H7 (cell line): ENCODE data around the gene TKT. TPM values are rescaled to one million over a fixed set of nuclear protein-coding genes. Genes with fewer than 3 reads are reported as not detected.
A peak's percentile ranks its signal among the peaks of the same experiment; 100 is the strongest.
"Not testable (repeated sequence)": the region's sequence is repeated elsewhere in the genome, so short reads cannot be mapped to it uniquely, and the experiment has no call there.

Source experiments
- DNase-seq: peaks from one replicate; pipeline ENCODE4 v3.0.0; 2012
- H3K27me3 ChIP-seq: 2 replicates; pipeline ENCODE4 v1.6.0; 2011; ENCODE audit warnings: mild to moderate bottlenecking, low read length; ENCODE audit not compliant: control insufficient read depth, insufficient read depth
- H3K36me3 ChIP-seq: replicated peaks from 2 replicates; pipeline ENCODE4 v1.5.1; 2011; ENCODE audit warnings: low read length; ENCODE audit not compliant: control insufficient read depth, insufficient read depth
- H3K4me3 ChIP-seq: 2 replicates; pipeline ENCODE4 v1.5.1; 2011; ENCODE audit warnings: low read depth, mild to moderate bottlenecking, control low read depth, low read length, moderate library complexity; ENCODE audit not compliant: insufficient read depth
- total RNA-seq: library from RNA; depleted of rRNA; stranded (reverse); fragments of >200 nt; shearing (Covaris generic); gene quantifications from 2 replicates; pipeline ENCODE4 v1.2.3, GENCODE V29; 2014

The TKT gene
- total RNA-seq, 1 experiment from 2014 or later = 1,918 TPM

DNA sequence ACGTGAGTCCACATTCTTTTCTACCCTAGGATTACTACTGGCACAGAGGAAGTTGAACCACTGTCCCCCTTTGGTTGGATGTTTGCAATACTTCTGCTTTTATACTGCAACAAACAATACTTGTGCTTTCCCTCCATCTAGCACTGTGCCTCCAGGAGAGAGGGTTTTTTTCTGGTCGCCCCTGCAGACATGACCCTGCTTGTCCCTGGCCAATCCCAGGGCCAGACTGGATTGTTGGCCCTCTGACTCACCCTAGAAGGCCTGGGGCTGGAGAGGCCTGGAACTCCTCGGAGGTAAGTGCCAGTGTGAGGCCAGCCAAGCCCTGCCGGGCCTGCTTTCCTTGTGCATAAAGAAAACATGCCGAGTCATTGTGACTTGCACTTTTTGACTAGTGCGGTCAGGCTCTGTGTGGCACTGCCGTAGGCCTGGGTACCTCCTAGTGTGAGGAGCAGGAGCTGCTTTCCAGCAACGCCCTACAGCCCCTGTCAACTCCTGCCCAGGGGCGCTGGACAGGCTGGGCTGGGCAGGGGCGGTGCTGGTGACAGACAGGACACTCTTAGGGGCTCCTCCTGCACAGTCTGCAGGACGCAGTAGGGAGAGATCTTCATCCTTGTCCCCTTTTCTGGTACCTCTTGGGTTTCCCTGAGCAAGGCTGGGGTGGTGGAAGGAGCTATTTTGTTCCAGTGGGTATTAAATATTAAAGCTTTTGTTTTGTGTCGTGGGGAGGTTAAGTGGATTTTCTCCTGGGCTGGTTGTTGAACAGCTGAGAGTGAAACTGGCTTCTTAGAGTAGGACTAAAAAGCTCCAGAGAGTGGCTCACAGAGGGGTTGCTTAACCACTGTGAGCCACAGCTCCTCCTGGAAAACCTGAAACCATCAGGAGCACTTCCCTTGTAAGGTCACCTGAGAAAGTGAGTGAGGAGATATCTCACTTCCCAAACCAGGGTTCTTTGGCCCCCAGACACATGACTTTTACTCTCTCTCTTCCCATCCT lies 14.4 kb upstream of the TKT start:
- Histone ChIP-seq H3K27me3 (no peaks in the 10 kb centered on the region), H3K4me3 (no peak overlapping the region), H3K36me3 (no peaks in the 10 kb centered on the region)
- DNase-seq = peak; percentile 82

DNA sequence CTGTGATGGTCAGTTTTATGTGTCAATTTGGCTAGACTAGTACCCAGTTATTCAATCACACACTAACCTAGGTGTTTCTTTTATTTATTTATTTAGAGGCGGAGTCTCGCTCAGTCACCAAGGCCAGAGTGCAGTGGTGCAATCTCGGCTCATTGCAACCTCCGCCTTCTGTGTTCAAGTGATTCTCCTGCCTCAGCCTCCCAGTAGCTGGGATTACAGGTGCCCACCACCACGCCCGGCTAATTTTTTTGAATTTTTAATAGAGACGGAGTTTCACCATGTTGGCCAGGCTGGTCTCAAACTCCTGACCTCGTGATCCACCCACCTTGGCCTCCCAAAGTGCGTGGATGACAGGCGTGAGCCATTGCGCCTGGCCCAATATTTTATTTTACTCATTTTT lies 13.4 kb upstream of the TKT start:
- not testable (repeated sequence) for H3K36me3 ChIP-seq, H3K27me3 ChIP-seq, H3K4me3 ChIP-seq, DNase-seq

DNA sequence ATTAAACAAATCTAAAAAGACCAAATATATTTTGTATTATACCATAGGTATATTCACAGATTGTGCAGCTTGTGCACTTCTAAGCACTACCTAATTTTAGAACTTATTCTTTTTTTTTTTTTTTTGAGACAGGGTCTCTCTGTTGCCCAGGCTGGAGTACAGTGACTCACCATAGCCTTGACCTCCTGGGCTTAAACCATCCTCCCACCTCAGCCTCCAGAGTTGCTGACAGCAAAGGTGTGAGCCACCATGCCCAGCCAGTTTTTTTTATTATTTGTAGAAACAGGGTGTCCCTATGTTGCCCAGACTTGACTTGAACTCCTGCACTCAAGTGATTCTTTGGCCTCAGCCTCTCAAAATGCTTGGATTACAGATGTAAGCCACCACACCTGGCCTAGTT lies 11.9 kb upstream of the TKT start:
- Histone ChIP-seq H3K27me3 (no peaks in the 10 kb centered on the region), H3K4me3 (no peak overlapping the region), H3K36me3 (no peaks in the 10 kb centered on the region)
- no peak for DNase-seq

DNA sequence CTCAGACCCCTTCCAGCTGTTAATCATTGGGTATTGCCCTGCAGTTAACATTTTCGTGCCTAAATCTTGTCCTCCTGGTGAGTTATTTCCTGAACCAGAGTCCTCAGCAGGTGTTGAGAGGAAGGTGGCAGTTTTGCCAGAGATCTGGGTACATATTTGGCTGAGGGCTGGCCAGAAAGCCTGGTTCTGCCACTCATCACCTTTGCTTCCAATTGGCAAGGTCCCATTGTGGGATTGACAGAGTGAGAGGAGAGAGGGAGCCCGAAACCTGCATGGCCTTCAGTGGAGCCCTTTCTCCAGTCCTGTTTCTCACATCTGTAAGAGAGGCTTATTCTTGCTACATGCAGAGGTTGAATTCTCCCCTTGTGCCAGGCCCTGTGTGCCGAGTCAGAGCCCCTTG lies 8.9 kb upstream of the TKT start:
- no peaks in the 10 kb centered on the region for H3K36me3 ChIP-seq
- no peak for DNase-seq
- no peak overlapping the region for H3K4me3 ChIP-seq
- H3K27me3 ChIP-seq = no peaks in the 10 kb centered on the region

DNA sequence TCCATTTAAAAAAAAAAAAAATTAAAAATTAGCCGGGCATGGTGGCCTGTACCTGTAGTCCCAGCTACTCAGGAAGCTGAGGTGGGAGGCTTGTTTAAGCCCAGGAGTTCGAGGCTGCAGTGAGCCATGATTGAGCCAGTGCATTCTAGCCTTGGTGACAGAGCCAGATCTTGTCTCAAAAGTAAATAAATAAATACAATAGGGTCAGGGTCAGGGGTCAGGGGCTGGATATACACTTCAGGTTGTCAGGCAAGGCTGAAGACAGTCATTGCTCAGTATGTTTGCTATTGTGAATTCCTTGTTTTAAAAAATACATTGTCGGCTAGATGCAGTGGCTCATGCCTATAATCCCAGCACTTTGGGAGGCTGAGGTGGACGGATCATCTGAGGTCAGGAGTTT lies 8.1 kb upstream of the TKT start:
- Histone ChIP-seq H3K4me3 (no peak overlapping the region), H3K27me3 (no peaks in the 10 kb centered on the region), H3K36me3 (no peaks in the 10 kb centered on the region)
- DNase-seq = no peak

DNA sequence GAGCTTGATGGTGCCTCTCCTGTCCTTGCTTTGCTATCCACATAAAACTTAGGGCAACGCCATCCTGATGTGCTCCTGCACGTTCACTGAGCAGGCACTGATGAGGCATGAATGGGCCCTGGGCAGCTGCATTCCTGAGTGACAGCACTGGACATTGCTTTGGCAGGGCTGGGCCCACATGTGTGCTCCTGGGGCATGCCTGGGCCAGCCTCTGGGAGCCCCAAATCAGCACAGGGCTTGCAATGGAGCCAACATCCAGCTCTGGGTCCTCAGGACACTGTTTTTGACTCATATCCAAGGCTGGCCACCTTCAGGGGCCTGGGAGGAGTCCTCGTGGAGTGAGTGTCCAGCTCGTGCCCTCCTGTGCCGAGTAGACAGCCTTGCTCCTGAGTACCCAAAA lies 5.9 kb upstream of the TKT start:
- Histone ChIP-seq H3K4me3 (no peak overlapping the region), H3K27me3 (no peaks in the 10 kb centered on the region), H3K36me3 (no peaks in the 10 kb centered on the region)
- DNase-seq = peak; percentile 6

DNA sequence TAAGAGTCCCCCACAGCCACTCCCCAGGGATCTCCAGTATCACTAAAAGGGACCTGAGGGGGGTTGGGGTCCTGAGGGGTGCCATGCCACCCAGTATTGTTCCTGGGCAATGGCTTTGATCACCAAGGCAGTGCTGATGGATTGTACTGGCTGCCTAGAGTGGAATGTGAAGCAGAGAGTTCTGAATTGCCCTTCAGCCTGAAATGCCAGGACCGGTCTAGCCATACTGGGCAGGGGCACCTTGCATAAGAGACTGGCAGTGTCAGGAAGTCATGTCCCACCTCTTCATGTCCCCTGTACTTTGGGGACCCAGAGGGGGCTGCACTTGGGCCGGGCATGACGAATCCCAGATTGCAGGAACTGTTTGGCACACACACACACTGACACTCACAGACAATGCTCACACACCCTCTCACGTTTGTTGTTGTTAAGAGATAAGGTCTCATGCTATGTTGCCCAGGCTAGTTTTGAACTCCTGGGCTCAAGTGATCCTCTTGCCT lies 4.5 kb upstream of the TKT start:
- no peak overlapping the region for H3K4me3 ChIP-seq
- no peaks in the 10 kb centered on the region for H3K36me3 ChIP-seq
- peak; percentile 20 for DNase-seq
- H3K27me3 ChIP-seq = no peaks in the 10 kb centered on the region

DNA sequence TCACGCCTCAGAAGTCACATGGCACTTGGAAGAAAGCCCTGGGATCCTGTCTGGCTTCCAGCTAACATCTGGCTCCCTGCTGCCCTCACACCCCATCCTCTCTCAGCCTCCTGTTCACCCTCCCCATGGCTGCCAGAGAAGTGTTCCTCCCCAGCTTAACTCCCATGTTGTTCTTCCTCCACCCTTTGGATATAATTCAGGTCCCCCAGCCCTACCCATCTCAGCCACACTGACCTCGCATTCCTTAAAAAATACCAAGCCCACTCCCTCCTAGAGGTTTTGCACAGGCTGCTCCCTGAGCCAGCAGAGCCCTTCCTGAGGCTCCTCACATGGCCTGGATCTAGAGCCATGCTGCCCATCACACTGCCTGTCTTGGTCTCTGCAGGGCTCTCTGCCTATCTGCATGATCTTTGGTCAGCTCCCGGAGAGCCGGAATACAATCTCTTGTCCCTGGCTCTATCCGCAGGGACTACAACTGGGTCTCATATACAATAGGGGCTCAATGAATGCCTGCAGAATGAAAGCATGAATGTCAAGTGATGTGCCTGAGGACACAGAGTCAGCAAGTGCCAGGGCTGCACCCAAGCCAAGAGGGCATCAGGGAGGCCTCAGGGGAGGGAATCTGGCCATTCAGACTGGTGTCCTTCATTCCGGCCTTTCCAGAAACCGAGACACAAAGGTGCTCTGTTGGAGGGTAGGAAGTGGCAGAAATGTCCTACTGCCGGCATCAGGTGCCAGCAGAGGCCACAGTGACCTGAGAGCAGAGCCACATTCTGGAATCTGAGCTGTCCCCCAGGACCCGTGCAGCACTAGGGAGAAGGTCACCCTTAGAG lies 3.8 kb upstream of the TKT start:
- H3K36me3 ChIP-seq = no peaks in the 10 kb centered on the region
- H3K27me3 ChIP-seq = no peaks in the 10 kb centered on the region
- H3K4me3 ChIP-seq = no peak overlapping the region
- peak; percentile 58 for DNase-seq

DNA sequence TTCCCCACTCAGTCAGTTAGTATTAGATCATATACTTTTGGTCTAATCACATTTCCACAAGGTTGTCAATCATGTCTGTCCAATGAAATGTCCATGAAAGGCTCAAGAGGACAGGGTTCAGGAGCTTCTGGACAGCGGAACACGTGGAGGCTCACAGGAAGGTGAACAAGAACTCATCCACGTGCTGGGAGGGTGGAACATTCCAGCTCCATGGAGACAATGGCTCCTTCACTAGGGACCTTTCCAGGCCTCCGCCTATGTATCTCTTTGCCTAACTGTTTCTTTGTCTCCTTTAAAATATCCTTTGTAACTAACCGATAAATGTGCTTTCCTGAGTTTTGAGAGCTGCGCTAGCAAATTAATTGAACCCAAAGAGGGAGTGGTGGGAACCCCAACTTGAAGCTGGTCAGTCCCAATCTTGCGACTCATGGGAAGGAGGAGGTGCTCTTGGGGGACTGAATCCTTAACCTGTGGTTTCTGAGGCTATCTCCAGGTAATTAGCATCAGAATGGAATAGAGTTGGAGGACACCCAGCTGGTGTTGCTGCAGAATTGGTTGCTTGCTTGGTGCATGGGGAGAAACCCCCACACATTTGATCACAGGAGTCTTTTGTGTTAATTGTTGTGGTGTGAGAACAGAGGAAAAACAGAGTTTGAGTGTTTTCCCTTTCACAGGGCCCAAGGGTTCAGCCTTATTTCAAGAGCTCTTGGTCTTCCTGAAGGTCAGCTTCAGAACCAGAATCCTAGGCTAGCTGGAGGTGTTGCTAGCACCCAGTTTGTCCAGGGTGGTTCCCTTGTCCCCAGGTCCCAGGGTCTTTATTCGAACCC lies 3.0 kb upstream of the TKT start:
- peak; percentile 79 for DNase-seq

DNA sequence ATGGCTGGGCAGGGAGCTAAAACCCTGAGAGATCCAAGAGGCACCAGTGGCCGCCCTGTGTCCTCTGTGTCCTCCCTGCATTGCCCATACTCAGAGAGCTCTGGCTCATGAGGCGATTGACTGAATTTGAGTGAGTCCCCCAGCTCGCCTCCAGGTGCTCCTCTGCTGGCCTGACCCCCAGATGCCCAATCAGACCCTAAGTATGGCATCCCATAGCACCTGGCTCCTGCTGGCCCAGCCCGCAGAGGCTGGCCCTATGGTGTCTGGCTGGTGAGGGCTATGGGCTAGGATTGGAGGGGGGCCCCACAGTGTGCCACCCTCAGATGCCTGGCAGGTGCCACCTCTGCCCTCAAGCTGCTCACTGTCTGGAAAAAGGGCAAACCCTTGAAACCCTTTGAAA lies 1.6 kb upstream of the TKT start:
- H3K36me3 ChIP-seq = 0 out of 2 replicates have a peak, but pooled peaks cover 2% of the 10 kb centered on the region
- no peak overlapping the region for H3K4me3 ChIP-seq
- no peaks in the 10 kb centered on the region for H3K27me3 ChIP-seq
- peak; percentile 30 for DNase-seq

More for the DNA sequence above, 3.0 kb upstream of the TKT start:
- H3K27me3 ChIP-seq = no peaks in the 10 kb centered on the region
- 0 out of 2 replicates have a peak, but pooled peaks cover 2% of the 10 kb centered on the region for H3K36me3 ChIP-seq
- H3K4me3 ChIP-seq = no peak overlapping the region

DNA sequence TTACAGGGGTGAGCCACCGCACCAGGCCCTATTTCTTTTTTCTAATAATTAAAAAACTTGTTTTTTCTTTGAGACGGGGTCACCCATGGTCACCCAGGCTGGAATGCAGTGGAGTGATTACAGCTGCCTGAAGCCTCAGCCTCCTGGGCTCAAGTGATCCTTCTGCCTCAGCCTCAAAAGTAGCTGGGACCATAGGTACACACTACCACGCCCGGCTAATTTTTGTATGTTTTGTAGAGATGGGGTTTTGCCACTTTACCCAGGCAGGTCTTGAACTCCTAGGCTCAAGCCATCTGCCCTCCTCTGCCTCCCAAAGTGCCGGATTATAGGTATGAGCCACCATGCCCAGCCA lies 858 bp upstream of the TKT start:
- DNase-seq = no peak
- no peaks in the 10 kb centered on the region for H3K27me3 ChIP-seq
- H3K36me3 ChIP-seq = 0 out of 2 replicates have a peak, but pooled peaks cover 2% of the 10 kb centered on the region
- no peak overlapping the region for H3K4me3 ChIP-seq

DNA sequence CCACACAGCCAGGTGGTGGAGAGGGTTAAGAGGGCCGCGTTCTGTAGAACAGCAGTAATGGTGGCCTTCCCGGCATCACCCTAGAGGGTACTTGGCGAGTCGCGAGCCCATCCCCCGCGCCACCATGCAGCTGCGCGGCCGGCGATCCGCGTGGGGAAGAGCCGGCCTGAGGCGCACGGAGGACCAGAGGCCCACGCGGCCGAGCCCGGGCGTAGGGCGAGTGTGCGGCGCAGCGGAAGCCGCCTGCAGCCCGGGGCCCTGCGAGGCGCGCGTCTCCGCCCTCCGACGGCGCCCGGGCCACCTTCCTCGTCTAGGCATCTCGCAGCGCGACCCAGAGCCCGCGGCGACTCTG lies 423 bp downstream of the TKT start:
- no peak for DNase-seq
- Histone ChIP-seq H3K36me3 (peaks cover 5% of the 10 kb centered on the region; the same call in 1 of the 2 replicates), H3K27me3 (no peaks in the 10 kb centered on the region), H3K4me3 (peak overlapping the region; percentile 94)

DNA sequence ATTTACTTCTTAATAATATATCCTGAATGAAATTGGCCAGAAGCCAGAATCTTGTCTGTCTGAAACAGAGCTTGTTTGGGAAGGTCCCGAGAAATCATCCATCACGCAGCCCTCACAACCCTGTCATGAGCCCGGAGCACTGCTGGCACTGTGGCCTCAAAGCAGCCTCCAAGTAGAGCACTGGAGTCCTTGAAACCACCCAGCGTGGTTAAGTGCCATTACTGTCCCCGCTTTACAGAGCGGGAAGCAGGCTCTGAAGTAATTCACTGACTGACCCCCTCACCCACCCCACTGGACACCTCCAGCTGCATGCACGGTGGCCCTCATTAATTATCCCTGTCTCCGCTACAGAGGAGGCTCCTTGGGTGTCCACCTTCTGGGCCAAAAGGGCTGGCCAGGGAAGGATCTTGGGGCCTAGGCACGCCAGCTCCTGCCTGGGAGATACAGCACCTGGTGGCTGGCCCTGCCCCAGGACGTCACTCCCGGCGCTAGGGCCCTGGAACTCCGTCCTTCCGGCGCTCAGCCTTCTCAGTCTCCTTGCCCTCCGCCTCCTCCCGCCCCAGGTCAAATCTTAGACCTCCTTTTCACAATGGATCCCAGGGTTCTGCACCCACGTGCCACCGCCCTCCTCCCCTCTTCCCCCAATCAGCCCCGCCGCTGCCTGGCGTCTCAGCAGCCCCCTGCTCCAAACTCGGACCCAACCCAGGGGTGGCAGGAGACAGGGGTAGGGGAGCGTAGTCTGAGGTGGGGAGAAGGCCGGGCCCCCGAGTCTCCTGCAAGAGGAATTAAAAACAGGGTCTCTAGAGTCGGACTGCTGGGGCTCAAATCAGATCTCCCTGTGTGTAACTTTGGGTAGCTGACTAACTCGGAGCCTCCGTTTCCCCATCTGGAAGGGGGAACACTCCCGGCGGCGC lies 1.1 kb downstream of the TKT start:
- Histone ChIP-seq H3K36me3 (peaks cover 5% of the 10 kb centered on the region), H3K27me3 (no peaks in the 10 kb centered on the region)

More for the DNA sequence above, 1.1 kb downstream of the TKT start:
- H3K4me3 ChIP-seq = peak overlapping the region; percentile 94
- DNase-seq = peak; percentile 89
